GM18517 (cell line): ENCODE data around the gene TDRD5.
A peak's percentile ranks its signal among the peaks of the same experiment; 100 is the strongest.

Source experiments
- ATAC-seq: cut with Tn5 transposase; IDR thresholded peaks from one replicate; pipeline ENCODE4 v1.9.1; 2021; ENCODE audit warnings: mild to moderate bottlenecking, moderate library complexity; ENCODE audit not compliant: unreplicated experiment

TDRD5 gene, protein sequence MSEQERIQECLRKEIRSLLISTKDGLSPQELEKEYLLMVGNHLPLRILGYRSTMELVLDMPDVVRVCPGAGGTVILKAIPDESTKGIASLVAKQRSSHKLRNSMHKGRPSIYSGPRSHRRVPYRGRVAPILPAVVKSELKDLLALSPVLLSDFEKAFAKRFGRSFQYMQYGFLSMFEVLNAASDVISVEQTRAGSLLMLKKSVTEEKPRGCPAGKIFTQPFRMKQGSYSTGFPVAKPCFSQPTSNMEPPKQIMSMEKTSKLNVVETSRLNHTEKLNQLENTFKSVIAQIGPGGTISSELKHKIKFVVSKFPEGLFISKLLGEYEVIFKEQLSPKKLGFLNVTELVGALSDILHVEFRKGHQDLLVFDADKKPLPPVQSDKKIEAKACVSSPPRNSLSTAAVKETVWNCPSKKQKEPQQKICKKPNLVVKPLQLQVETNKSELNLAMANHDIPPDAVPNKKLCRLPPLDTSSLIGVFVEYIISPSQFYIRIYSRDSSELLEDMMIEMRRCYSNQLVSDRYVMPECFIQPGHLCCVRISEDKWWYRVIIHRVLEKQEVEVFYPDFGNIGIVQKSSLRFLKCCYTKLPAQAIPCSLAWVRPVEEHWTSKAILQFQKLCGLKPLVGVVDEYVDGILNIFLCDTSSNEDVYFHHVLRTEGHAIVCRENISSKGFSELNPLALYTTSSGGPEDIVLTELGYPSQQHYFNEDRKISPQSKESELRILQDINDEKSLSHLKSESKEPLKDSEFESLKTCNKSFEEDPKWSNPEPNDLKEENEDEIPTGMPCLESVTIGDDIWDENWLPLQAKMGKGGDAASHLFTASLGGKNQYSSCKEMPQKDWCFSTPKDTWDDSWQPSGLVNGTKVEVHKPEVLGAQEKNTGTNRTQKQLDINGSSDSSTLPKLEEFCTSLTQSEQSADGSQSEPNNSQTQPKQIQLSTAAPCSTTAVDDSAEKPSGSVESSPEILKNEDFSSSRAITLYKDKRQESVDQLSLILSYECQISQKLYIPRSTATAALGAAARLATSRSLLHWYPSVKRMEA

GRCh38 chr1:179591592-179592580 is at the start of gene TDRD5:
Gene TDRD5, plus strand, starts transcription at chr1:179591832. Its CDS starts 784 bp downstream, at chr1:179592616.
- ATAC-seq = no peak

DNA sequence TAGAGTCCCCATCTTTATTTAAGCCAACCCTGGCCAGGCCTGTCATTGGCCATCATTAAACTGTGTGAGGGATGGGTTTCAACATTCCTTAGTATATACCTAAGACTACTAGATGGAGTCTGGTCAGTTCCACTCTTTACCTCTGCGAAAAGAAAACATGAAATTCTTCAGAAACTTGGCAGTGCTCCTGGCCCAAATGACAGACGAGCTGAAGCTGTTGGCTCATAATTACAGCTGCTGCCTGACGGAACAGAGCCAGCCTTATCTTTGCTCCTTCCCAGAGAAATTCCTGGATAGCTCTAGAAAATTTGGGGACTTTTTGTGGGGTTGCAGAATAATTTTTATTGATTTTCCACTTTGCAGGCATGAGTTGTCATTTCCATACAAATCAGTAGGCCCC is 46.3 kb upstream of the TDRD5 start:
- ATAC-seq = no peak

DNA sequence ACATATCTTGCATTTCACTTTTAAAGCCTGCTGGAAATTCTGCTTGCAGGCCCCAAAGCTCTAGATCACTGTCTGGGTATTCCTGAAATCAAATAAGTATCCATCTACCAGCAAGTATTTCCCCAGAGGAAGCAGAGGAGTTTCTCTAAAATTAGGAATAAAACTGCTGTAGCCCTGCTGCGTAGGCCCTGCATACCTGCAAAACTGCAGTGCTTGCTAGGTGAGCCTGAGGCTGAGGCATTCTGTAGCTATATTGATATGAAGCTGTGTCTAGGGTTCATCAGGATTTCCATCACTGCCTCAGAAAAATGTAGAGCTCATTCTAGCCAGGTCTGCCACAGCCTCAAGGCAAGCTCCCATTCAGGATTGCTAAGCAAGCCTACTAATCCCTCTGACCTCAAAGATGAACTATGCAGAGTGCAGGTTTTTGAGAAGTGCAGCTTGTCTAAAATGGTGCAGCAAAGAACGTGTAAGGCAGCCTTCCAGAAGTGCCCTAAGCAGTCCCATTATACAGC is 44.6 kb upstream of the TDRD5 start:
- no peak for ATAC-seq

GRCh38 chr1:179548666-179549367 is 42.8 kb upstream of the TDRD5 start:
- ATAC-seq = no peak

GRCh38 chr1:179549368-179549700 is 42.3 kb upstream of the TDRD5 start:
- ATAC-seq = no peak

- ATAC-seq = peak; percentile 46
Observed at GRCh38 chr1:179550746-179551682, 40.6 kb upstream of the TDRD5 start.

GRCh38 chr1:179554427-179554826 is 37.2 kb upstream of the TDRD5 start:
- ATAC-seq = no peak

DNA sequence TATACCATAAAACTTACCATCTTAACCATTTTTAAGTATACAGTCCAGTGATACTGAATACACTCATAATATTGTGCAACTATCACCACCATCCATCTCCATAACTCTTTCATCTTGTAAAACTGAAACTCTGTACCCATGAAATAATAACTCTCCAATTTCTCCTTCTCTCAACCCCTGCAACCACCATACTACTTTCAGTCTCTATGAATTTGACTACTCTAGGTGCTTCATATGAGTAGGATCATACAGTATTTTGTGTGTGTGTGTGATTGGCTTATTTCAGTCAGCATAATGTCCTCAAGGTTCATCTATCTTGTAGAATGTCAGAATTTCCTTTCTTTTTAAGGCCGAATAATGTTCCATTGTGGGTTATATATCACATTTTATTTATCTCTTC is 33.6 kb upstream of the TDRD5 start:
- ATAC-seq = no peak

DNA sequence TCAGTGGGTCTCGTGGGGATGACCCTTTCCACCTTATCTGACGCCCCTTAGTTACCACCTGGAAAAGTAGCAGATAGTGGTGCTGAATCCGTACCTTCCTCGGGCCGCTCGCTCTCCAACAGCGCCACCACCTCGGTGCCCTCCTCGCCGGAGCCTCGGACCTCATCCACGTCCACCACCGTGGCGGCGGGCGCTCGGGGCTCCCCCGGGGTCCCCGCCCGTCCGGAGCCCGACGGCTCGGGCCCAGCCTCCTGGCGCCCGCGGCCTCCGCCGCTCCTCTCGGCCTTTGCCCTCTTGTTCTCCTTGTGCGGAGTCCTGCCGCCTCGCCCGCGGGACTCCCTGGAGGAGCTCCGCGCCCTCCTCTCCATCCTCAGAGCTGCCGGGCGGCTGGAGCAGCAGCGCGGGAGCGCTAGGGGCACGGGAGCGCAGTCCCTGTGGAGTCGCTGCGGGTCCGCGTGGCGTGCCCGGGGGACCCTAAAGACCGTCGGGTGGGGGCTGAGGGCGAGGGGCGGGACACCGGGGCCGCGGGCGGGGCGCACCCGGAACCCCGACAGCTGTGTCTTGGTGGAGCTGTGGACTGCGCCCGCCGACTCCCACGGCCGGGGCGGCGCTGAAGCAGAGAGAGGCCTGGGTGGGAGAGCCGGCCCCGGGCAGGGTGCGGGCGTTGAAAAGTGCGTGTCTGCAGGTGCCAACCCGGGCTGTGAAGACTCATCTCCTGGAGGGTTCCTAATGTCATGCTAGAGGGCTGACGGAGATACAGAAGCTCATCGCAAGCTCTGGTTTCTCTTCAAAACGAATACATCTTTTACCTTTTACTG is 15.9 kb upstream of the TDRD5 start, which contains the start of gene NPHS2:
TSS of gene NPHS2 (minus strand) at position 452 of the 818 bp plus-strand sequence. CDS start at position 368, 84 bp downstream.
- no peak for ATAC-seq

GRCh38 chr1:179576509-179576908 is 15.1 kb upstream of the TDRD5 start:
- ATAC-seq = no peak

- no peak for ATAC-seq
Observed at GRCh38 chr1:179583771-179584320, 7.8 kb upstream of the TDRD5 start.

GRCh38 chr1:179586107-179586823 is 5.4 kb upstream of the TDRD5 start:
- no peak for ATAC-seq

DNA sequence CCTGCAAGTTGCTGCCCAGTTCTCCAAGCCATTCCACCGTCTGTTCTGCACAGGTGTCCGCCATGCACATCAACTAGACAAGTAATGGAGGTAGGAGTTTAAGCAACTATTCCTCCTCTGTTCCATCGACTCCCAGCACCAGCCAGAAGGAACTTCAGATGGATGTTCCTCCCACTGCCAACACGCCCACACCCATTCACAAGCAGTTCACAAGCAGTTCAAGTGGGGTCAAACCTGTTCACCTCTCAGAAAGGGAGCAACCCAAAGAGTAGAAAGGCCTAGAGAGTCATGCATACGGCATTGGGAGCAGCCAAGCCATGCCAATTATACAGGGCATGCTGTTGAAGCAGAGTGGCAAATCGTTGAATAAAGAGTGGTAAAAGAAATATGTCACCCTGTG is 4.3 kb upstream of the TDRD5 start:
- ATAC-seq = no peak

- no peak for ATAC-seq
Observed at GRCh38 chr1:179588425-179589024, 3.1 kb upstream of the TDRD5 start.

GRCh38 chr1:179589509-179589908 is 2.1 kb upstream of the TDRD5 start:
- ATAC-seq = no peak

- no peak for ATAC-seq
Observed at GRCh38 chr1:179590671-179591070, 961 bp upstream of the TDRD5 start.
